Neural cell (in vitro differentiated cells): ENCODE measurements around the gene CEP126.

Experiments used
- CTCF ChIP-seq: fragments of 450-650 bp; IDR thresholded peaks from 2 replicates; pipeline ENCODE4 v1.5.1; 2014; ENCODE audit warnings: antibody characterized with exemption, mild to moderate bottlenecking, moderate library complexity; ENCODE audit not compliant: poor library complexity, severe bottlenecking
- EP300 ChIP-seq: fragments of 450-650 bp; conservative IDR thresholded peaks from 2 replicates; pipeline ENCODE4 v1.6.1; 2014; ENCODE audit warnings: antibody characterized with exemption, mild to moderate bottlenecking, moderate library complexity; ENCODE audit not compliant: poor library complexity, severe bottlenecking
- EZH2 ChIP-seq: fragments of 200-600, 300-800 bp; shearing (Covaris generic), sonication (generic); IDR thresholded peaks from 2 replicates; pipeline ENCODE4 v1.6.1; 2014; ENCODE audit warnings: antibody characterized with exemption, low read length, borderline replicate concordance, mild to moderate bottlenecking; ENCODE audit not compliant: insufficient read depth, poor library complexity, severe bottlenecking
- MXI1 ChIP-seq: fragments of 450-650 bp; conservative IDR thresholded peaks from 2 replicates; pipeline ENCODE4 v1.6.1; 2014; ENCODE audit warnings: antibody characterized with exemption, mild to moderate bottlenecking; ENCODE audit not compliant: poor library complexity, severe bottlenecking
- POLR2AphosphoS5 ChIP-seq: IDR thresholded peaks from 2 replicates; pipeline ENCODE4 v1.6.1; 2012
- SMC3 ChIP-seq: fragments of 450-650 bp; conservative IDR thresholded peaks from 2 replicates; pipeline ENCODE4 v1.6.1; 2014; ENCODE audit warnings: antibody characterized with exemption, mild to moderate bottlenecking, moderate library complexity; ENCODE audit not compliant: poor library complexity
- TAF1 ChIP-seq: IDR thresholded peaks from 2 replicates; pipeline ENCODE4 v1.6.1; 2012; ENCODE audit warnings: low read depth
- TF ChIP-seq, protein P1 (sequence below): IDR thresholded peaks from 2 replicates; pipeline ENCODE4 v1.6.1; 2012; ENCODE audit warnings: borderline replicate concordance

DNA sequence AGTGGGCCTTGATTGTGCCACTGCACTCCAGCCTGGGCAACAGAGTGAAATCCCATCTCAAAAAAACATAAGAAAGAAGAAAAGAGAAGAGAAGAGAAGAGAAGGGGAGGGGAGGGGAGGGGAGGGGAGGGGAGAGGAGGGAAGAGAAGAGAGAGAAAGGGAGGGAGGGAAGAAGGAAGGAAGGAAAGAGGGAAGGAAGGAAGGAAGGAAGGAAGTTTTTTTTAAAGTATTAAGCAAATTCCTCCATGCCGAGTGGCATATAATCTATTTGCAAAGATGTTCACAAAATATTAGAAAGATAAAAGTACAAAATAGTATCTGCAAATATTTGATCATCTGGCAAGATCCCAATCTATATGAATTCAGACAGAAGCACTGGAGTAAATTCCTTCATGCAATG, 121.9 kb downstream of the CEP126 start:
- TF ChIP-seq SMC3 (no peak), CTCF (no peak), POLR2AphosphoS5 (no peak), TAF1 (no peak), MXI1 (no peak), EP300 (no peak), EZH2 (no peak)
- TF ChIP-seq, protein P1, sequence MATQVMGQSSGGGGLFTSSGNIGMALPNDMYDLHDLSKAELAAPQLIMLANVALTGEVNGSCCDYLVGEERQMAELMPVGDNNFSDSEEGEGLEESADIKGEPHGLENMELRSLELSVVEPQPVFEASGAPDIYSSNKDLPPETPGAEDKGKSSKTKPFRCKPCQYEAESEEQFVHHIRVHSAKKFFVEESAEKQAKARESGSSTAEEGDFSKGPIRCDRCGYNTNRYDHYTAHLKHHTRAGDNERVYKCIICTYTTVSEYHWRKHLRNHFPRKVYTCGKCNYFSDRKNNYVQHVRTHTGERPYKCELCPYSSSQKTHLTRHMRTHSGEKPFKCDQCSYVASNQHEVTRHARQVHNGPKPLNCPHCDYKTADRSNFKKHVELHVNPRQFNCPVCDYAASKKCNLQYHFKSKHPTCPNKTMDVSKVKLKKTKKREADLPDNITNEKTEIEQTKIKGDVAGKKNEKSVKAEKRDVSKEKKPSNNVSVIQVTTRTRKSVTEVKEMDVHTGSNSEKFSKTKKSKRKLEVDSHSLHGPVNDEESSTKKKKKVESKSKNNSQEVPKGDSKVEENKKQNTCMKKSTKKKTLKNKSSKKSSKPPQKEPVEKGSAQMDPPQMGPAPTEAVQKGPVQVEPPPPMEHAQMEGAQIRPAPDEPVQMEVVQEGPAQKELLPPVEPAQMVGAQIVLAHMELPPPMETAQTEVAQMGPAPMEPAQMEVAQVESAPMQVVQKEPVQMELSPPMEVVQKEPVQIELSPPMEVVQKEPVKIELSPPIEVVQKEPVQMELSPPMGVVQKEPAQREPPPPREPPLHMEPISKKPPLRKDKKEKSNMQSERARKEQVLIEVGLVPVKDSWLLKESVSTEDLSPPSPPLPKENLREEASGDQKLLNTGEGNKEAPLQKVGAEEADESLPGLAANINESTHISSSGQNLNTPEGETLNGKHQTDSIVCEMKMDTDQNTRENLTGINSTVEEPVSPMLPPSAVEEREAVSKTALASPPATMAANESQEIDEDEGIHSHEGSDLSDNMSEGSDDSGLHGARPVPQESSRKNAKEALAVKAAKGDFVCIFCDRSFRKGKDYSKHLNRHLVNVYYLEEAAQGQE: no peak
